ENCODE data around the gene NALCN.

DNA sequence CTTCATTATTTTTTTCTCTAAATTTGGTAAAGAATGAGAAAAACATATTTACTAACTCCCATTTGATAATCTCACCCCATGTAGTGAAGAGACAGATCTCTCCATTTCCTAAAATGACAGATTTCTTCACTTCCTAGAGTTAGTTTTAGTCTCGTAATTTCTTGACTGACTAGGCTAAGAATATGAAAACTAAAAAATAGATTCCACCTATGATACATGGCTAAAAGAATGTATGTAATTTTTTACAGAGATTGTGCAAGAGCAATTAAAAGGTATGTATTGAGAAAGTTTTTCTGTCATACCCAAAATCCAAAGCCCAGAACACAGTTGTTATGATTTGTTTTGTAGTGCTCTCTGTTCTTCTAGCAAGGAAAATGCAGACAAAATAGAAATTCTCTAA is 9.5 kb downstream of the NALCN start:
- TF ChIP-seq, protein P1, sequence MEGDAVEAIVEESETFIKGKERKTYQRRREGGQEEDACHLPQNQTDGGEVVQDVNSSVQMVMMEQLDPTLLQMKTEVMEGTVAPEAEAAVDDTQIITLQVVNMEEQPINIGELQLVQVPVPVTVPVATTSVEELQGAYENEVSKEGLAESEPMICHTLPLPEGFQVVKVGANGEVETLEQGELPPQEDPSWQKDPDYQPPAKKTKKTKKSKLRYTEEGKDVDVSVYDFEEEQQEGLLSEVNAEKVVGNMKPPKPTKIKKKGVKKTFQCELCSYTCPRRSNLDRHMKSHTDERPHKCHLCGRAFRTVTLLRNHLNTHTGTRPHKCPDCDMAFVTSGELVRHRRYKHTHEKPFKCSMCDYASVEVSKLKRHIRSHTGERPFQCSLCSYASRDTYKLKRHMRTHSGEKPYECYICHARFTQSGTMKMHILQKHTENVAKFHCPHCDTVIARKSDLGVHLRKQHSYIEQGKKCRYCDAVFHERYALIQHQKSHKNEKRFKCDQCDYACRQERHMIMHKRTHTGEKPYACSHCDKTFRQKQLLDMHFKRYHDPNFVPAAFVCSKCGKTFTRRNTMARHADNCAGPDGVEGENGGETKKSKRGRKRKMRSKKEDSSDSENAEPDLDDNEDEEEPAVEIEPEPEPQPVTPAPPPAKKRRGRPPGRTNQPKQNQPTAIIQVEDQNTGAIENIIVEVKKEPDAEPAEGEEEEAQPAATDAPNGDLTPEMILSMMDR (IDR thresholded peaks at IDR 0.05; ENCODE audit: low read depth, low read length), result no peak
- no peak for TF ChIP-seq EZH2phosphoT487 (IDR thresholded peaks at IDR 0.05; ENCODE audit: low read depth)

Data from OCI-LY3 (cell line).